Measurements from ENCODE around the gene PTGER3.

PTGER3 gene

DNA sequence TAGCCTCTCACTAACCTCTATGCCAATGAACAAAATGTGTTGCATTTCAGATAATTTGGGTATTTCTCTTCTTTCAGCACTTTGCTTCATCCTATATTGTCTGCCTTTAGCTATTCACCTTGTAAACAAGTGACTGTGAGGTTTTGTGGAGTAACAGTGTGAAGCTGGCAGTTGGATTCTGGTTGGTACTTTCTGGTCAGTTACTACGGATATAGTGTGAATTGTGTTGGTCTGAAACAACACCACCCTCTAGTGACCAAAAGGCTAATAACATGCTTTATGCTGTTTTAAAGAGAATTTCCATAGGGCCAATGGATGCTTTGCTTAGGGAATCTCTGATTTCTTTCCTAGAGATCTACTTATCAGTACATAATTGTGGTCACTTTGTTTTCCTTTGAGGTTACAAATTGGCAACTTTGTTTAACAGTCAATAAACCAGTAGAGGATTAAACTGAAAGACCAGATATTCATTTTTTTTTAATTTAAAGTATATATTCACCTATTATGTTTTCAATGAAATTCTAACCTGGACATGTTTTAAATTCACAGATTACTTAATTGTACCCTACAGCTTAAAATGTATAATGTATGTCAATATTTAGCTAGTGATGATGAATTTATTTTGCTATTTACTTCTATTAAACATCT, 2.5 kb upstream of the PTGER3 start:
- H3K36me3 ChIP-seq (ENCODE audit: control insufficient read depth, insufficient read depth, low read length): no peaks in the 10 kb centered on the region
- peaks cover 37% of the 10 kb centered on the region for H3K27me3 ChIP-seq (ENCODE audit: control insufficient read depth, insufficient read depth, low read length)
- peaks cover 5% of the 10 kb centered on the region; the same call in 1 of the 2 replicates for H3K4me1 ChIP-seq (ENCODE audit: control insufficient read depth, insufficient read depth, low read length)
- H3K4me3 ChIP-seq (ENCODE audit: low read depth, low read length): no peak overlapping the region
- no peak overlapping the region for H3K27ac ChIP-seq (ENCODE audit: low read depth, low read length)
- H3K9ac ChIP-seq (ENCODE audit: low read depth, low read length): no peak overlapping the region
- no peaks in the 10 kb centered on the region for H3K9me3 ChIP-seq (ENCODE audit: control insufficient read depth, insufficient read depth, low read length)

DNA sequence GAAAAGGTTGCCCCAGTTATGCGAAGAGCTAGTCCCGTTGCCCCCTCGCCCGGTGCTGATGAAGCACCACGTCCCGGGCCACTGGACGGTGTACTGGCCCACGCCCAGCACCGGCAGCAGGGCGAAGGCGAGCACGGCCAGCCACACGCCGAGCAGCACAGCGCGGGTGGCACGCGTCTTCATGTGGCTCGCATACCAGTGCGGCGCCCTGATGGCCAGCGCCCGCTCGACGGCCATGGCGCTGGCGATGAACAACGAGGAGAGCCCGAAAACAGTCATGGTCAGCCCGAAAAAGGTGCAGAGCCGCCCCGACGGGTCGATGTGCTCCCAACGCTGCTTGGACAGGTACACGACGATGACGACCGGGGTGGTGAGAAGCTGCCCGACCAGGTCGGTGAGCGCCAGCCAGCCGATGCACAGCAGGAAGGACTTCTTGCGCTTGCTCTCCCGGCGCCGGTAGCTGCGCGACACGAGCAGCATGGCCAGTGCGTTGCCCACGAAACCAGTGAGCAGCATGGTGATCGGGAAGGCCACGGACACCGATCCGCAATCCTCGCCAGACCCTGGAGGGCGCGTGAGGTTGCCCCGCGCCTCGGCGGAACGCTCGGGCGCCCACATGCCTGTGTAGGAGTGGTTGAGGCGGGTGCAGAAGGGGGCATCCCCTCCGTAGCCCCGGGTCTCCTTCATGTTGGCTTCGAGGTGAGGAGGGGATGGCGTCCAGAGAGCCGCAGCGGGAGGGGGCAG, 553 bp downstream of the PTGER3 start:
- H3K4me1 ChIP-seq (ENCODE audit: control insufficient read depth, insufficient read depth, low read length): peaks cover 5% of the 10 kb centered on the region; the same call in 1 of the 2 replicates
- no peaks in the 10 kb centered on the region for H3K36me3 ChIP-seq (ENCODE audit: control insufficient read depth, insufficient read depth, low read length)
- peaks cover 37% of the 10 kb centered on the region for H3K27me3 ChIP-seq (ENCODE audit: control insufficient read depth, insufficient read depth, low read length)
- no peak overlapping the region for H3K27ac ChIP-seq (ENCODE audit: low read depth, low read length)
- H3K9ac ChIP-seq (ENCODE audit: low read depth, low read length): no peak overlapping the region
- H3K9me3 ChIP-seq (ENCODE audit: control insufficient read depth, insufficient read depth, low read length): no peaks in the 10 kb centered on the region
- peak overlapping the region; percentile 64 for H3K4me3 ChIP-seq (ENCODE audit: low read depth, low read length)

DNA sequence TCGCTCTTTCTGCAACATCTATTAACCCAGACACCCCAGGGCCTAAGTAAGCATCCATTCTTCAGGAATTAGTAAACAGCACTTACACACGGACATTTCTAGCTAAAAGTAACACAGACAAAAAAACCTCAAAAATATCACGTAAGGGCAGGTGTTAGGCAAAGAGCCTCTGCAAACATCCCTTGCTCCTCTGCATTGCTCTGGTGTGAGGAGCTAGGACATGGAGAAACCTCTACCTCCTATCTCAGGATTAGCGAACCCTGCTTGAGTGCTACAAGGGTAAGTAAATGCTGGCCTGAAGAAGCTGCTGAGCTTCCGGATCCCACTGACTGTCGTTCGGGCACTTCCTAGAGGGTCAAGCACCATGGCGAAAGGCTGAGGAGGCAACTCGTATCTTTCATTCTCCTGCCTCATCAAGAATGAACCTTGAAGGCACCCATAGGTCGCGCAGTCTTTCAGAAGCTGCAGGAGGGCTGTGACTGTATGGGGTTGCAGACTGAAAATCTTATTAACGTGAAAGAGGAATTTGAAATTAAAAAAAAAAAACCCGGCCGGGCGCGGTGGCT, 2.1 kb downstream of the PTGER3 start:
- no peaks in the 10 kb centered on the region for H3K36me3 ChIP-seq (ENCODE audit: control insufficient read depth, insufficient read depth, low read length)
- H3K27me3 ChIP-seq (ENCODE audit: control insufficient read depth, insufficient read depth, low read length): peaks cover 37% of the 10 kb centered on the region
- H3K4me3 ChIP-seq (ENCODE audit: low read depth, low read length): no peak overlapping the region
- H3K9me3 ChIP-seq (ENCODE audit: control insufficient read depth, insufficient read depth, low read length): no peaks in the 10 kb centered on the region
- peaks cover 5% of the 10 kb centered on the region; the same call in 1 of the 2 replicates for H3K4me1 ChIP-seq (ENCODE audit: control insufficient read depth, insufficient read depth, low read length)
- no peak overlapping the region for H3K27ac ChIP-seq (ENCODE audit: low read depth, low read length)
- H3K9ac ChIP-seq (ENCODE audit: low read depth, low read length): no peak overlapping the region

DNA sequence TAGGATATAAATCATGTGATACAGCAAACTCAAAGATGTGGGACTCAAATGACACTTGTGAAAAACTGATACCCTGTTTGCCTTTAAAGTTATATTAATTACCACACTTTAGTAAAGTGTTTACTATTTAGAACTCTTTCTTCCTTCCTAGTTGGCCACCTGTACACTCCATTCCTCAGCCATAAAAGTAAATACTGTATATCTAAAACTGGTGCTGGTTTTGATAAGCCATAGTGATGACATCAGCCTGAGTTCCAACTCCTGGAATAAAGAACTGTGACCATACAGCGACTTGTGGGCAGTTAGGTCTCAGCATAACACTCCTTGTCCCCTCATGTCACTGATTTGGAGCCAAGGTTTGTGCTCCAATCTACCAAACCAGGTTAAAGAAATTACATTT, 2.8 kb downstream of the PTGER3 start:
- H3K27ac ChIP-seq (ENCODE audit: low read depth, low read length): no peak overlapping the region
- peaks cover 5% of the 10 kb centered on the region; the same call in 1 of the 2 replicates for H3K4me1 ChIP-seq (ENCODE audit: control insufficient read depth, insufficient read depth, low read length)

DNA sequence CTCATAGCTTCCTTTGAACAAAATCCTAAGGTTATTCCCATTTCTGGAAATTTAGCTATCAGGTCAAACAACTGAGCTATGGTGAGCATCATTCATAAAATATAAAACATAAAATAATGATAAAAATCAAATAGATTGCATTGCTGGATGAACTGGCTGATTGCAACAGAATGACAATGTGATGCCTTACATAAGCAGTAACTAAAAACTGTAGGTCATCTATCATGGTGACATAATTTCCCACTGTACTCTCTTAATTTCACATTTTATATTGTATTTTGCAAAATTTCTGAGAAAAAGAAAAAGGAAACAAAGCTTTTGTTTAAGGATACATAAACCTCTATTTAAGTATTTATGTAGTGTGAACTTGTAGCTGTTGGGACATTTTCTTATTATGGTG, 4.6 kb downstream of the PTGER3 start:
- Histone ChIP-seq H3K4me1 (ENCODE audit: control insufficient read depth, insufficient read depth, low read length) (peaks cover 3% of the 10 kb centered on the region; the same call in 1 of the 2 replicates), H3K36me3 (ENCODE audit: control insufficient read depth, insufficient read depth, low read length) (no peaks in the 10 kb centered on the region), H3K9me3 (ENCODE audit: control insufficient read depth, insufficient read depth, low read length) (no peaks in the 10 kb centered on the region), H3K4me3 (ENCODE audit: low read depth, low read length) (no peak overlapping the region), H3K27me3 (ENCODE audit: control insufficient read depth, insufficient read depth, low read length) (peaks cover 20% of the 10 kb centered on the region), H3K27ac (ENCODE audit: low read depth, low read length) (no peak overlapping the region), H3K9ac (ENCODE audit: low read depth, low read length) (no peak overlapping the region)

More for the DNA sequence above, 2.8 kb downstream of the PTGER3 start:
- H3K9ac ChIP-seq (ENCODE audit: low read depth, low read length): no peak overlapping the region
- H3K4me3 ChIP-seq (ENCODE audit: low read depth, low read length): no peak overlapping the region
- peaks cover 36% of the 10 kb centered on the region for H3K27me3 ChIP-seq (ENCODE audit: control insufficient read depth, insufficient read depth, low read length)
- no peaks in the 10 kb centered on the region for H3K36me3 ChIP-seq (ENCODE audit: control insufficient read depth, insufficient read depth, low read length)
- H3K9me3 ChIP-seq (ENCODE audit: control insufficient read depth, insufficient read depth, low read length): no peaks in the 10 kb centered on the region

DNA sequence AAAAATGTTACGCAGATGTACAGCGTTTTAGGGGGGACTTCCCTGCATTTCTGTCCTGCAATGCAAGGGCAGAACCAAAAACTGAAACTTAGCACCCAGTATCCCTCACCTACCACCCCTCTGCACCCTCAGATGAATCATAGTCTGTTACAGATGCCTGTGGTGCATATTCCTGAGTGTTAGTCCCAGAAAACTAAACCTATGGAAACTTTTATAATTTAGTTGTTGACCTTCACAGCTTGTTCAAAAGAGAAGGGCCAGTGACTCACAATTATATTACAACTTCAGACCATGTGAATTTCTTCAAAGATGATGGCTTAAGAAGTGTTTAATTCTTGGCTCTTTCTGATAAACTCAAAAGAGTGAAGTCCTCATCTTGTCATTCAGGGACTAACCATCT, 5.8 kb downstream of the PTGER3 start:
- H3K4me1 ChIP-seq (ENCODE audit: control insufficient read depth, insufficient read depth, low read length): no peaks in the 10 kb centered on the region
- peaks cover 7% of the 10 kb centered on the region for H3K27me3 ChIP-seq (ENCODE audit: control insufficient read depth, insufficient read depth, low read length)
- H3K4me3 ChIP-seq (ENCODE audit: low read depth, low read length): no peak overlapping the region
- no peaks in the 10 kb centered on the region for H3K9me3 ChIP-seq (ENCODE audit: control insufficient read depth, insufficient read depth, low read length)
- no peak overlapping the region for H3K27ac ChIP-seq (ENCODE audit: low read depth, low read length)
- H3K9ac ChIP-seq (ENCODE audit: low read depth, low read length): no peak overlapping the region
- no peaks in the 10 kb centered on the region for H3K36me3 ChIP-seq (ENCODE audit: control insufficient read depth, insufficient read depth, low read length)

DNA sequence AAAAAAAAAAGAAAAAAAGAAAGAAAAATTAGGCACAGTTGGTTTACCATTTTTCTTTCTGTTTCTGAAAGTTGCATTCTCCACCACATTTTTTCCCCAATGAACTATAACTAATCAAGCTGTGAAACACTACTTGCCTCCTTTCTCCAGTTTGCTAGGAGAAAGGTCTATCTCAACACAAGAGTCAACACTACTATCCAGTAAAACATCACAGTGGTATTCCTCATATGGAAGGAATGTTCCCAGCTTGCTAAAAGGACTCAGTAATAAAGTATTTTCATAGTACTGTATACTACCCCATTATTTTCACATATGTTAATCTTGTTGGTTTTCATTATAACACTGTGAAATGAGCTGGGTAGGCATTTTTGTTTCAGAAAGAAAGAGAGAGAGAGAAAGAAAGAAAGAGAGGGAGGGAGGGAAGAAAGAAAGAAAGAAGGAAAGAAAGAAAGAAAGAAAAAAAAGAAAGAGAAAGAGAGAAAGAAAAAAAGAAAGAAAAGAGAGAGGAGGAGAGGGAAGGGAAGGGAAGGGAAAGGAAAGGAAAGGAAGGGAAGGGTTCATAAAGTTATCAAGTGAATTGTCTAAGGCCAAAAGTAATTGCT, 7.9 kb downstream of the PTGER3 start:
- Histone ChIP-seq H3K4me3 (ENCODE audit: low read depth, low read length) (no peak overlapping the region), H3K4me1 (ENCODE audit: control insufficient read depth, insufficient read depth, low read length) (no peaks in the 10 kb centered on the region), H3K9ac (ENCODE audit: low read depth, low read length) (no peak overlapping the region), H3K9me3 (ENCODE audit: control insufficient read depth, insufficient read depth, low read length) (no peaks in the 10 kb centered on the region), H3K27me3 (ENCODE audit: control insufficient read depth, insufficient read depth, low read length) (no peaks in the 10 kb centered on the region), H3K27ac (ENCODE audit: low read depth, low read length) (no peak overlapping the region), H3K36me3 (ENCODE audit: control insufficient read depth, insufficient read depth, low read length) (no peaks in the 10 kb centered on the region)

DNA sequence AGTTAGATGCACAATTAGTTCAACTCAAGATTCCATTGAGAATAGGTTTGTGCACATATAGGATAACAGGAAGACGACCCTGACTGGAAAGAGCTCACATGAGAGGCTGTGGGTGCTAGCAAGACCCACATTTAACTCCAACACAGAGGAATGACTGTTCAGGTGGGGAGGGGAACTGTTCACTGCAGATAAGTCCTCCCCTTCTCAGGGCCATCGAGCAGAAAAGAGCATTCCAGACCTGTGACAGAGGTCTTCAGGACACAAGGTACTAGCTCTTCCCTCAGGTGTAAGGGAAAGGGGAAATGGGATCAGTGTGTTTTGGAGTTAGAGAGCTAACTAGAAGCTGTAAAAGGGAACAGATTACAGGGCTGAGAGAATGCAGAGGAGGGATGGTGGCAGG, 8.7 kb downstream of the PTGER3 start:
- Histone ChIP-seq H3K4me1 (ENCODE audit: control insufficient read depth, insufficient read depth, low read length) (no peaks in the 10 kb centered on the region), H3K27me3 (ENCODE audit: control insufficient read depth, insufficient read depth, low read length) (no peaks in the 10 kb centered on the region), H3K9me3 (ENCODE audit: control insufficient read depth, insufficient read depth, low read length) (no peaks in the 10 kb centered on the region), H3K9ac (ENCODE audit: low read depth, low read length) (no peak overlapping the region), H3K36me3 (ENCODE audit: control insufficient read depth, insufficient read depth, low read length) (no peaks in the 10 kb centered on the region), H3K27ac (ENCODE audit: low read depth, low read length) (no peak overlapping the region), H3K4me3 (ENCODE audit: low read depth, low read length) (no peak overlapping the region)

DNA sequence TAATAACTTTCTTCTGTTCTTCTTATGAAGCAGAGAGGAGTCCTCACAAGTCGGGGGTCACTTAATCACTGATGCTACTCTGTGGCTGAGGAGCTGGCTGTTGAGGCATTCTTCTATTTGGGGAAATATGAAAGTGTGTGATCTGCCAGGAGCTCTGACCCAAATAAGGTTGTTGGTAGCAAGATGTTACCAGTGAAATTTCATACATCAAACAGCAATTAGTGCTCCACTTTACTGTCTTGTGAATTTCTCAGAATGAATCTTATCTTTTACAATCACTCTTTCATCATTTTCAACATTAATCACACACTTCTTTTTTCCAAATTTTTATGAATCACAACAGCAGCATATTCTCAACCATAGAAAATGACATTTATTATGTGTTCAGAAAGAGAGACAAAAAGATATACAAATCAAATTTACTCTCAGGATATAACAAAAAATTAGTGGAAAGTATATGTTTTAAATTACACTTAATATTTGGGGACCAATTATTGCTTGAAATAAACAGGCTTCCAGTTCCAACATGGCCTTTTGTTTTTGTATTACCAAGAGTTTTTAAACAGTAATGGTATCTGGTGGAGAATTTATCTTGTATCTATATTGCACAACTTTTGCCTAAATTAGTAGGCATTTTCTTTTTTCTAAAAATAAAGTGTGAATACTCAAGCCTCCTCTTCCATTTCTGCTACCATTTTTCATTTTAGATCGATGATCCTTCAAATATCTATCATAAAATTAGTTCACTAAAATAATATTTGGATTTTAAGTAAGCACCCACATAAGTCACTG, 9.6 kb downstream of the PTGER3 start:
- Histone ChIP-seq H3K9me3 (ENCODE audit: control insufficient read depth, insufficient read depth, low read length) (no peaks in the 10 kb centered on the region), H3K27me3 (ENCODE audit: control insufficient read depth, insufficient read depth, low read length) (no peaks in the 10 kb centered on the region), H3K9ac (ENCODE audit: low read depth, low read length) (no peak overlapping the region), H3K36me3 (ENCODE audit: control insufficient read depth, insufficient read depth, low read length) (no peaks in the 10 kb centered on the region), H3K4me3 (ENCODE audit: low read depth, low read length) (no peak overlapping the region), H3K27ac (ENCODE audit: low read depth, low read length) (no peak overlapping the region), H3K4me1 (ENCODE audit: control insufficient read depth, insufficient read depth, low read length) (no peaks in the 10 kb centered on the region)

DNA sequence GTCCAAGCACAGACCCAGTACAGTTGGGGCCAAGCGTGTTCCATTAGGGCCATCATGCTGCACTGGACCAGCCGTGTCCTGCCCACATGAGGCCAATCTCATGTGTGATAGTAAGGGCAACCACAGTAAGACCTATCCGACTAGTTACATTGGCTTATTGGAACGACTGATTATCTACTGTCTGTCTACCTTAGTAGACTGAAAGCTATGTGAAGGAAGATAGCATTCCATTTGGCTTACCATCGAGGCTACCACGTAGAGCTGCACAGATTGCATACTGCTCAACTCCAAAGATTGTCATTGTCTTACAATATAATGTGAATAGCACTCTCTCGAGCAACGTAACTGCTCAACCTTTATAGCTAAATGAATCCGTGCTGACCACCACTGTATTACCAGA, 10.6 kb downstream of the PTGER3 start:
- no peaks in the 10 kb centered on the region for H3K36me3 ChIP-seq (ENCODE audit: control insufficient read depth, insufficient read depth, low read length)
- no peak overlapping the region for H3K4me3 ChIP-seq (ENCODE audit: low read depth, low read length)
- no peak overlapping the region for H3K9ac ChIP-seq (ENCODE audit: low read depth, low read length)
- H3K27me3 ChIP-seq (ENCODE audit: control insufficient read depth, insufficient read depth, low read length): no peaks in the 10 kb centered on the region
- no peaks in the 10 kb centered on the region for H3K4me1 ChIP-seq (ENCODE audit: control insufficient read depth, insufficient read depth, low read length)
- no peaks in the 10 kb centered on the region for H3K9me3 ChIP-seq (ENCODE audit: control insufficient read depth, insufficient read depth, low read length)
- no peak overlapping the region for H3K27ac ChIP-seq (ENCODE audit: low read depth, low read length)

Measured in HUES48 (cell line).